Upper lobe of left lung (tissue), 4 donors: ENCODE results near the gene ACBD6.

Source experiments
- POLR2A ChIP-seq, 4 donors: fragments of 450-650 bp; IDR thresholded peaks; one replicate each; pipeline ENCODE4 v1.5.1; 2016 to 2017; ENCODE audit warnings: antibody characterized with exemption in 4 of 4, mild to moderate bottlenecking in 2 of 4
- POLR2AphosphoS5 ChIP-seq, 2 donors: sonication (generic); formaldehyde crosslinking; IDR thresholded peaks; one replicate each; pipeline ENCODE4 v1.5.1; 2017; ENCODE audit warnings: antibody characterized with exemption in 2 of 2
- TF ChIP-seq, protein P1 (sequence below), 6 experiments: fragments of 450-650 bp in 4 of 6; fragments of 200-600 bp in 2 of 6; sonication (generic) in 2 of 6; IDR thresholded peaks; one replicate each; pipeline ENCODE4 v1.5.1; 2016 to 2019; ENCODE audit warnings: antibody characterized with exemption in 6 of 6

DNA sequence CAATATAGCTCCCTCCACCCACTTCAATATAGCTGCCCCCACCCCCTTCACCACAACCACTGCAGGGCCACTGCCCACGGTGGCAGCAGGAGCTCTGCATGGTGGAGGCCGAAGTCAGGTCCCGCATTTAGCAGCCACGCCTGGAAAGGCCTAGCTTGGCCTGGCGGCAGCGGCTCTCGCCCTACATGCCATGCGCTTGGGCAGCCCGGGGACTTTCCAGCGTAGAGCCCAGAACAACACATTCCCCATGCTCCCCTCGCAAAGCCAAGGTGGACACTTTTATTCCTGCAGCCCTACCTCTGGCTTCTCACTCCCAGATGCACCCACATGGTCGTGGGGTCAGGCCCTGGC, 235.2 kb downstream of the ACBD6 start:
- no peak for TF ChIP-seq POLR2A (IDR thresholded peaks at IDR 0.05)
- TF ChIP-seq, protein P1, sequence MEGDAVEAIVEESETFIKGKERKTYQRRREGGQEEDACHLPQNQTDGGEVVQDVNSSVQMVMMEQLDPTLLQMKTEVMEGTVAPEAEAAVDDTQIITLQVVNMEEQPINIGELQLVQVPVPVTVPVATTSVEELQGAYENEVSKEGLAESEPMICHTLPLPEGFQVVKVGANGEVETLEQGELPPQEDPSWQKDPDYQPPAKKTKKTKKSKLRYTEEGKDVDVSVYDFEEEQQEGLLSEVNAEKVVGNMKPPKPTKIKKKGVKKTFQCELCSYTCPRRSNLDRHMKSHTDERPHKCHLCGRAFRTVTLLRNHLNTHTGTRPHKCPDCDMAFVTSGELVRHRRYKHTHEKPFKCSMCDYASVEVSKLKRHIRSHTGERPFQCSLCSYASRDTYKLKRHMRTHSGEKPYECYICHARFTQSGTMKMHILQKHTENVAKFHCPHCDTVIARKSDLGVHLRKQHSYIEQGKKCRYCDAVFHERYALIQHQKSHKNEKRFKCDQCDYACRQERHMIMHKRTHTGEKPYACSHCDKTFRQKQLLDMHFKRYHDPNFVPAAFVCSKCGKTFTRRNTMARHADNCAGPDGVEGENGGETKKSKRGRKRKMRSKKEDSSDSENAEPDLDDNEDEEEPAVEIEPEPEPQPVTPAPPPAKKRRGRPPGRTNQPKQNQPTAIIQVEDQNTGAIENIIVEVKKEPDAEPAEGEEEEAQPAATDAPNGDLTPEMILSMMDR (IDR thresholded peaks at IDR 0.05), result no peak
- no peak for TF ChIP-seq POLR2AphosphoS5 (IDR thresholded peaks at IDR 0.05)
